DND-41 (cell line): ENCODE results near the gene CFAP100.

Experiments
- EZH2 ChIP-seq: IDR thresholded peaks from 3 replicates; pipeline ENCODE4 v1.6.1; 2012; ENCODE audit warnings: borderline replicate concordance, low read depth, mild to moderate bottlenecking, moderate library complexity, low read length, inconsistent platforms; ENCODE audit not compliant: severe bottlenecking
- TF ChIP-seq, protein P1 (sequence below): IDR thresholded peaks from 2 replicates; pipeline ENCODE4 v1.5.1; 2012; ENCODE audit warnings: borderline replicate concordance, low read length, moderate library complexity, mild to moderate bottlenecking; ENCODE audit not compliant: poor library complexity, severe bottlenecking; ENCODE audit errors: extremely low read depth

DNA sequence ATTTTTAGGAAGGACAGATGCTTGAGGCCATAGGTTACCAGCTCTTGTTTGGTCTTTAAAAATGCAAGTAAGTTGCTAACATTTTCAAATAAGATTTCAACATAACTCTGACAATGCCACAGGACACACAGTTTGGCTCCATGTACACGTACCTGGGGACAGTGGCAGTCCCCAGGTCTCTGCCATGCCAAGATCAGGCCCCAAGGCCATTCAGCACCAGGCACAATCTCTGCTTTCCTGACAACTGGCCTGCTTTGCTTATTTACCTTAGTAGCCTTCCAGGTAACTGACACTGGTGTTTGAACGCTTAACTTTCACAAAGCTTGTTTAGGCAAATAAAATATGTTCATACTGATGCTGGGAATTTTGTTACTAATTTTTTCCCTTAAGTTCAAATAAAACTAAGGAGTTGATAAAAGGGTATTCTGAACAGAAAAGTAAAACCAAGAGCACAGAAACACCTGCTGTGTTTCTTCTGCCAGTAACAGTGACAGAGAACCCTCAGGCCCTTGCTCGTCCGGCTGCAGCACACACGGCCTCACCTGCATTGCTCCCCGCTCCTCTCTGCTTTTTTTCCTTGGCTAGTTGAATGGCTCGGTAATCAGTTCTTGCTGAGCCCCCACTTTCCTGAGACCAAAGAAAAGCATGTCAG is 64.5 kb downstream of the CFAP100 start:
- TF ChIP-seq, protein P1, sequence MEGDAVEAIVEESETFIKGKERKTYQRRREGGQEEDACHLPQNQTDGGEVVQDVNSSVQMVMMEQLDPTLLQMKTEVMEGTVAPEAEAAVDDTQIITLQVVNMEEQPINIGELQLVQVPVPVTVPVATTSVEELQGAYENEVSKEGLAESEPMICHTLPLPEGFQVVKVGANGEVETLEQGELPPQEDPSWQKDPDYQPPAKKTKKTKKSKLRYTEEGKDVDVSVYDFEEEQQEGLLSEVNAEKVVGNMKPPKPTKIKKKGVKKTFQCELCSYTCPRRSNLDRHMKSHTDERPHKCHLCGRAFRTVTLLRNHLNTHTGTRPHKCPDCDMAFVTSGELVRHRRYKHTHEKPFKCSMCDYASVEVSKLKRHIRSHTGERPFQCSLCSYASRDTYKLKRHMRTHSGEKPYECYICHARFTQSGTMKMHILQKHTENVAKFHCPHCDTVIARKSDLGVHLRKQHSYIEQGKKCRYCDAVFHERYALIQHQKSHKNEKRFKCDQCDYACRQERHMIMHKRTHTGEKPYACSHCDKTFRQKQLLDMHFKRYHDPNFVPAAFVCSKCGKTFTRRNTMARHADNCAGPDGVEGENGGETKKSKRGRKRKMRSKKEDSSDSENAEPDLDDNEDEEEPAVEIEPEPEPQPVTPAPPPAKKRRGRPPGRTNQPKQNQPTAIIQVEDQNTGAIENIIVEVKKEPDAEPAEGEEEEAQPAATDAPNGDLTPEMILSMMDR: no peak
- no peak for TF ChIP-seq EZH2
